Fibroblast of villous mesenchyme (primary cell): Measurements from ENCODE around the gene GGTLC1. TPM values are rescaled to one million over a fixed set of nuclear protein-coding genes. Genes with fewer than 3 reads are reported as not detected.

Experiments used
- DNase-seq: peaks from one replicate; pipeline ENCODE4 v3.0.0-alpha.2; 2010; ENCODE audit warnings: low read depth
- H3K4me3 ChIP-seq: 2 replicates; pipeline ENCODE4 v1.5.1; 2011; ENCODE audit warnings: low read depth, mild to moderate bottlenecking, low read length
- CTCF ChIP-seq: IDR thresholded peaks from 2 replicates; pipeline ENCODE4 v1.5.1; 2012; ENCODE audit warnings: low read depth, mild to moderate bottlenecking, low read length; ENCODE audit not compliant: insufficient read depth
- total RNA-seq: library from RNA; depleted of rRNA; stranded (reverse); fragments of >200 nt; gene quantifications from 2 replicates; pipeline ENCODE4 v1.2.3, GENCODE V29; 2012

Gene GGTLC1
- total RNA-seq: not detected in 2 replicates

- no peak for DNase-seq
- TF ChIP-seq CTCF: no peak
- no peak within 1 kb of the TSS for H3K4me3 ChIP-seq
Observed at GRCh38 chr20:23988561-23988960, at the start of gene GGTLC1. GGTLC1 (minus strand) TSS chr20:23988779; CDS start chr20:23986611, 2,168 bp downstream.

GRCh38 chr20:24034820-24035219, 46.2 kb upstream of the GGTLC1 start:
- TF ChIP-seq CTCF: no peak
- H3K4me3 ChIP-seq: no peak overlapping the region
- peak; percentile 13 for DNase-seq

GRCh38 chr20:24033565-24033964, 45.0 kb upstream of the GGTLC1 start:
- no peak for TF ChIP-seq CTCF
- no peak overlapping the region for H3K4me3 ChIP-seq
- no peak for DNase-seq

GRCh38 chr20:24033151-24033550, 44.6 kb upstream of the GGTLC1 start:
- TF ChIP-seq CTCF: no peak
- H3K4me3 ChIP-seq: no peak overlapping the region
- DNase-seq: no peak

GRCh38 chr20:24032400-24032898, 43.9 kb upstream of the GGTLC1 start:
- H3K4me3 ChIP-seq: no peak overlapping the region
- no peak for DNase-seq
- no peak for TF ChIP-seq CTCF

- TF ChIP-seq CTCF: no peak
- no peak for DNase-seq
- H3K4me3 ChIP-seq: no peak overlapping the region
Observed at GRCh38 chr20:24027229-24027628, 38.6 kb upstream of the GGTLC1 start.

GRCh38 chr20:24022621-24023180, 34.1 kb upstream of the GGTLC1 start:
- TF ChIP-seq CTCF: no peak
- H3K4me3 ChIP-seq: no peak overlapping the region
- no peak for DNase-seq
